Caco-2 (cell line): ENCODE measurements around the gene PNMA8C. TPM values are rescaled to one million over a fixed set of nuclear protein-coding genes. Genes with fewer than 3 reads are reported as not detected.

Source experiments
- BruUV-seq: library from RNA; stranded (reverse); fragments of 400-500 nt; replicated peaks from 2 replicates; lab custom pipeline; 2021; lab: Mats Ljungman, UMichigan
- CTCF ChIA-PET: fragments of 300-600 bp; sonication (Branson Sonifier 250); formaldehyde crosslinking; loops from one replicate; lab custom pipeline; 2022; ENCODE audit warnings: antibody characterized with exemption; lab: Charles Lee
- POLR2A ChIA-PET: fragments of 300-600 bp; sonication (Branson Sonifier 250); formaldehyde crosslinking; loops from one replicate; lab custom pipeline; 2022; ENCODE audit warnings: antibody characterized with exemption; lab: Charles Lee
- DNase-seq, 2 experiments: peaks; one replicate each; pipeline versions ENCODE4 v3.0.0 to v3.0.0-alpha.2; 2020 to 2022
- H3K27me3 ChIP-seq: replicated peaks from 2 replicates; pipeline ENCODE4 v1.6.0; 2011; ENCODE audit warnings: low read length; ENCODE audit not compliant: control insufficient read depth, insufficient read depth
- H3K36me3 ChIP-seq: 2 replicates; pipeline ENCODE4 v1.5.1; 2011; ENCODE audit warnings: low read length; ENCODE audit not compliant: control insufficient read depth, insufficient read depth
- H3K4me1 ChIP-seq: fragments of 250-450 bp; sonication (Bioruptor Pico); 2 replicates; pipeline ENCODE4 v1.5.1; 2020; ENCODE audit warnings: mild to moderate bottlenecking
- H3K4me3 ChIP-seq: 2 replicates; pipeline ENCODE4 v1.5.1; 2011; ENCODE audit warnings: low read depth, mild to moderate bottlenecking, control low read depth, low read length
- H3K9me3 ChIP-seq: fragments of 250-450 bp; sonication (Bioruptor Pico); 2 replicates; pipeline ENCODE4 v1.5.1; 2020; ENCODE audit warnings: mild to moderate bottlenecking, moderate library complexity
- H3K27ac Mint-ChIP-seq: one replicate; pipeline ENCODE4 v1.8.0; 2022; ENCODE audit warnings: mixed read lengths; ENCODE audit not compliant: unreplicated experiment
- H3K27me3 Mint-ChIP-seq: one replicate; pipeline ENCODE4 v1.8.0; 2022; ENCODE audit warnings: mixed read lengths; ENCODE audit not compliant: insufficient read depth, unreplicated experiment
- H3K36me3 Mint-ChIP-seq: one replicate; pipeline ENCODE4 v1.8.0; 2022; ENCODE audit warnings: mild to moderate bottlenecking, mixed read lengths; ENCODE audit not compliant: insufficient read depth, unreplicated experiment
- H3K4me1 Mint-ChIP-seq: one replicate; pipeline ENCODE4 v1.8.0; 2022; ENCODE audit warnings: low read depth, mixed read lengths; ENCODE audit not compliant: unreplicated experiment
- H3K4me3 Mint-ChIP-seq: one replicate; pipeline ENCODE4 v1.8.0; 2022; ENCODE audit warnings: mild to moderate bottlenecking, moderate library complexity, mixed read lengths; ENCODE audit not compliant: unreplicated experiment
- H3K9me3 Mint-ChIP-seq: one replicate; pipeline ENCODE4 v1.8.0; 2022; ENCODE audit warnings: mixed read lengths; ENCODE audit not compliant: unreplicated experiment
- intact Hi-C: fragments of 100-400 bp; cut with micrococcal nuclease; formaldehyde crosslinking; loops from one replicate; pipeline ENCODE4 v1.10.0; 2022; ENCODE audit not compliant: unreplicated experiment
- total RNA-seq: library from RNA; stranded (reverse); gene quantifications from 2 replicates; pipeline ENCODE4 v1.2.3, GENCODE V29; 2022
- TF ChIP-seq, protein P1 (sequence below), 2 experiments: fragments of 200-600 bp in 1 of 2; IDR thresholded peaks; 1 replicate in 1 of 2; 2 replicates in 1 of 2; pipeline versions ENCODE4 v1.5.1 to v1.8.0; 2011 to 2022; ENCODE audit warnings: antibody characterized with exemption in 1 of 2, control low read depth in 1 of 2, inconsistent platforms in 1 of 2, low read depth in 1 of 2, low read length in 1 of 2, mild to moderate bottlenecking in 1 of 2, moderate library complexity in 1 of 2; ENCODE audit not compliant: insufficient read depth in 1 of 2, severe bottlenecking in 1 of 2, unreplicated experiment in 1 of 2

PNMA8C gene
- total RNA-seq, 1 experiment from 2014 or later = not detected

GRCh38 chr19:46460055-46460454 is 31.3 kb upstream of the PNMA8C start:
- Mint-ChIP-seq H3K4me1 (no peaks in the 10 kb centered on the region), H3K9me3 (no peaks in the 10 kb centered on the region), H3K27ac (no peak overlapping the region), H3K36me3 (no peaks in the 10 kb centered on the region), H3K27me3 (peaks cover 2% of the 10 kb centered on the region), H3K4me3 (no peak overlapping the region)
- TF ChIP-seq, protein P1, sequence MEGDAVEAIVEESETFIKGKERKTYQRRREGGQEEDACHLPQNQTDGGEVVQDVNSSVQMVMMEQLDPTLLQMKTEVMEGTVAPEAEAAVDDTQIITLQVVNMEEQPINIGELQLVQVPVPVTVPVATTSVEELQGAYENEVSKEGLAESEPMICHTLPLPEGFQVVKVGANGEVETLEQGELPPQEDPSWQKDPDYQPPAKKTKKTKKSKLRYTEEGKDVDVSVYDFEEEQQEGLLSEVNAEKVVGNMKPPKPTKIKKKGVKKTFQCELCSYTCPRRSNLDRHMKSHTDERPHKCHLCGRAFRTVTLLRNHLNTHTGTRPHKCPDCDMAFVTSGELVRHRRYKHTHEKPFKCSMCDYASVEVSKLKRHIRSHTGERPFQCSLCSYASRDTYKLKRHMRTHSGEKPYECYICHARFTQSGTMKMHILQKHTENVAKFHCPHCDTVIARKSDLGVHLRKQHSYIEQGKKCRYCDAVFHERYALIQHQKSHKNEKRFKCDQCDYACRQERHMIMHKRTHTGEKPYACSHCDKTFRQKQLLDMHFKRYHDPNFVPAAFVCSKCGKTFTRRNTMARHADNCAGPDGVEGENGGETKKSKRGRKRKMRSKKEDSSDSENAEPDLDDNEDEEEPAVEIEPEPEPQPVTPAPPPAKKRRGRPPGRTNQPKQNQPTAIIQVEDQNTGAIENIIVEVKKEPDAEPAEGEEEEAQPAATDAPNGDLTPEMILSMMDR (IDR thresholded peaks at IDR 0.05; ENCODE audit: insufficient read depth in 1 of 2, low read depth in 1 of 2, low read length in 1 of 2, severe bottlenecking in 1 of 2, unreplicated experiment in 1 of 2) = no peak
- no TSS peak for BruUV-seq
- H3K36me3 ChIP-seq = no peaks in the 10 kb centered on the region
- H3K9me3 ChIP-seq = no peaks in the 10 kb centered on the region
- intact Hi-C loops = no loop called here
- ChIA-PET CTCF (no interaction called here), POLR2A (no interaction called here)
- H3K4me3 ChIP-seq = no peak overlapping the region
- DNase-seq = no peak
- H3K4me1 ChIP-seq = no peaks in the 10 kb centered on the region
- no peaks in the 10 kb centered on the region for H3K27me3 ChIP-seq

- Histone ChIP-seq H3K9me3 (no peaks in the 10 kb centered on the region), H3K36me3 (no peaks in the 10 kb centered on the region), H3K4me3 (no peak overlapping the region), H3K4me1 (no peaks in the 10 kb centered on the region), H3K27me3 (no peaks in the 10 kb centered on the region)
- Mint-ChIP-seq H3K4me1 (no peaks in the 10 kb centered on the region), H3K27ac (no peak overlapping the region), H3K4me3 (no peak overlapping the region), H3K36me3 (no peaks in the 10 kb centered on the region), H3K27me3 (peaks cover 5% of the 10 kb centered on the region), H3K9me3 (no peaks in the 10 kb centered on the region)
- CTCF ChIA-PET = interaction anchor here (0.6 kb wide), 1 partner anchor 41 kb away, joined by 3 read pairs; no protein-coding TSS in a partner anchor
- no TSS peak for BruUV-seq
- POLR2A ChIA-PET = no interaction called here
- TF ChIP-seq, protein P1 (IDR thresholded peaks at IDR 0.05; ENCODE audit: insufficient read depth in 1 of 2, low read depth in 1 of 2, low read length in 1 of 2, severe bottlenecking in 1 of 2, unreplicated experiment in 1 of 2) = no peak
- DNase-seq = no peak
- intact Hi-C loops = no loop called here
These were observed 28.2 kb upstream of the PNMA8C start for GRCh38 chr19:46456930-46457329.

- intact Hi-C loops = no loop called here
- no TSS peak for BruUV-seq
- Mint-ChIP-seq H3K9me3 (peaks cover 8% of the 10 kb centered on the region), H3K27ac (no peak overlapping the region), H3K27me3 (peaks cover 5% of the 10 kb centered on the region), H3K36me3 (no peaks in the 10 kb centered on the region), H3K4me1 (no peaks in the 10 kb centered on the region), H3K4me3 (no peak overlapping the region)
- no peak for DNase-seq
- POLR2A ChIA-PET = no interaction called here
- TF ChIP-seq, protein P1 (IDR thresholded peaks at IDR 0.05; ENCODE audit: insufficient read depth in 1 of 2, low read depth in 1 of 2, low read length in 1 of 2, severe bottlenecking in 1 of 2, unreplicated experiment in 1 of 2) = no peak
- Histone ChIP-seq H3K4me3 (no peak overlapping the region), H3K9me3 (peaks cover 11% of the 10 kb centered on the region), H3K4me1 (no peaks in the 10 kb centered on the region), H3K27me3 (no peaks in the 10 kb centered on the region), H3K36me3 (no peaks in the 10 kb centered on the region)
- CTCF ChIA-PET = no interaction called here
These were observed 25.5 kb upstream of the PNMA8C start for GRCh38 chr19:46454244-46454643.
